B cell (primary cell): ENCODE data around the gene VWA5A. TPM values are rescaled to one million over a fixed set of nuclear protein-coding genes. Genes with fewer than 3 reads are reported as not detected.

Source experiments
- ATAC-seq: fragments of 200-7000 bp; cut with Tn5 transposase; one replicate; pipeline ENCODE4 v1.10.0; 2021; ENCODE audit warnings: low read depth, mild to moderate bottlenecking, moderate number of reproducible peaks, moderate library complexity
- CTCF ChIA-PET: fragments of 350-600 bp; sonication (Branson Sonifier 250); formaldehyde crosslinking; loops from one replicate; lab custom pipeline; 2021; ENCODE audit warnings: antibody characterized with exemption, inconsistent platforms; lab: Charles Lee
- POLR2A ChIA-PET: fragments of 350-600 bp; sonication (Branson Sonifier 250); formaldehyde crosslinking; loops from one replicate; lab custom pipeline; 2021; ENCODE audit warnings: antibody characterized with exemption; lab: Charles Lee
- DNase-seq: peaks from one replicate; pipeline ENCODE4 v3.0.0; 2013
- H2AFZ ChIP-seq: 2 replicates; pipeline ENCODE4 v1.6.1; 2012; ENCODE audit warnings: mild to moderate bottlenecking, low read depth, low read length; ENCODE audit not compliant: insufficient read depth, poor library complexity, severe bottlenecking
- H3K27ac ChIP-seq, 2 donors: 1 replicate in 1 of 2; 2 replicates in 1 of 2; pipeline ENCODE4 v1.5.1; 2012 to 2013; ENCODE audit warnings: low read length in 2 of 2, mild to moderate bottlenecking in 2 of 2, moderate library complexity in 1 of 2
- H3K27me3 ChIP-seq, 4 experiments: fragments of 200-600 bp in 1 of 4; sonication (generic) in 1 of 4; replicated peaks in 1 of 4; 1 replicate in 2 of 4; 2 replicates in 2 of 4; pipeline versions ENCODE4 v1.6.1 to v1.7.0; 2013 to 2016; ENCODE audit warnings: low read length in 3 of 4, mild to moderate bottlenecking in 2 of 4, mixed read lengths in 1 of 4, moderate library complexity in 1 of 4; ENCODE audit not compliant: insufficient read depth in 4 of 4, control insufficient read depth in 3 of 4; ENCODE audit errors: control extremely low read depth in 1 of 4
- H3K36me3 ChIP-seq, 2 experiments: replicated peaks in 1 of 2; 1 replicate in 1 of 2; 2 replicates in 1 of 2; pipeline versions ENCODE4 v1.6.1 to v1.7.1; 2013; ENCODE audit warnings: low read length in 1 of 2; ENCODE audit not compliant: insufficient read depth in 2 of 2, control insufficient read depth in 1 of 2; ENCODE audit errors: control extremely low read depth in 1 of 2, extremely low read depth in 1 of 2
- H3K4me1 ChIP-seq, 2 donors: fragments of 200-600 bp in 1 of 2; sonication (generic) in 1 of 2; 1 replicate in 1 of 2; 2 replicates in 1 of 2; pipeline versions ENCODE4 v1.5.1 to v1.6.1; 2013 to 2017; ENCODE audit warnings: low read length in 2 of 2; ENCODE audit not compliant: control insufficient read depth in 2 of 2, insufficient read depth in 2 of 2
- H3K4me2 ChIP-seq: replicated peaks from 2 replicates; pipeline ENCODE3; 2012; ENCODE audit warnings: mild to moderate bottlenecking, low read depth, low read length; ENCODE audit not compliant: poor library complexity, severe bottlenecking
- H3K4me3 ChIP-seq, 5 experiments: fragments of 200-600 bp in 1 of 5; sonication (generic) in 1 of 5; 1 replicate in 3 of 5; 2 replicates in 2 of 5; pipeline versions ENCODE4 v1.5.1 to v1.7.0; 2011 to 2016; ENCODE audit warnings: low read length in 4 of 5, mild to moderate bottlenecking in 4 of 5, low read depth in 2 of 5, control low read depth in 1 of 5, moderate library complexity in 1 of 5; ENCODE audit not compliant: insufficient read depth in 1 of 5; ENCODE audit errors: control extremely low read depth in 1 of 5, extremely low read depth in 1 of 5
- H3K79me2 ChIP-seq: fragments of 200-600 bp; sonication (generic); one replicate; pipeline ENCODE4 v1.6.0; 2016; ENCODE audit warnings: low read length; ENCODE audit not compliant: control insufficient read depth, insufficient read depth
- H3K9ac ChIP-seq: fragments of 200-600 bp; sonication (generic); 2 replicates; pipeline ENCODE4 v1.6.1; 2017; ENCODE audit warnings: mild to moderate bottlenecking, low read length, moderate library complexity
- H3K9me3 ChIP-seq, 3 donors: one replicate each; pipeline versions ENCODE4 v1.6.1 to v1.7.1; 2013; ENCODE audit warnings: low read length in 2 of 3; ENCODE audit not compliant: control insufficient read depth in 2 of 3, insufficient read depth in 1 of 3; ENCODE audit errors: control extremely low read depth in 1 of 3
- H4K20me1 ChIP-seq: 2 replicates; pipeline ENCODE4 v1.6.0; 2012; ENCODE audit warnings: mild to moderate bottlenecking, low read length; ENCODE audit not compliant: insufficient read depth, control insufficient read depth, poor library complexity, severe bottlenecking
- H3K27ac Mint-ChIP-seq: one replicate; pipeline ENCODE4 v1.8.0; 2021; ENCODE audit warnings: mixed read lengths
- H3K27me3 Mint-ChIP-seq: one replicate; pipeline ENCODE4 v1.8.0; 2021; ENCODE audit warnings: mixed read lengths
- H3K4me1 Mint-ChIP-seq: one replicate; pipeline ENCODE4 v1.8.0; 2021; ENCODE audit warnings: mixed read lengths
- H3K4me3 Mint-ChIP-seq: one replicate; pipeline ENCODE4 v1.8.0; 2021; ENCODE audit warnings: mixed read lengths
- H3K9me3 Mint-ChIP-seq: one replicate; pipeline ENCODE4 v1.8.0; 2022; ENCODE audit warnings: mixed read lengths; ENCODE audit not compliant: insufficient read depth
- CTCF ChIP-seq: fragments of 200-600 bp; IDR thresholded peaks from one replicate; pipeline ENCODE4 v1.8.0; 2022; ENCODE audit warnings: antibody characterized with exemption, mild to moderate bottlenecking
- EZH2 ChIP-seq: IDR thresholded peaks from 2 replicates; pipeline ENCODE4 v1.6.1; 2012; ENCODE audit warnings: borderline replicate concordance, low read depth, mild to moderate bottlenecking, moderate library complexity, low read length; ENCODE audit not compliant: insufficient read depth, poor library complexity, severe bottlenecking
- WGBS: methylation state at CpG from one replicate; pipeline ENCODE4 v1.1.5; 2013; ENCODE audit warnings: missing lambda C conversion rate; ENCODE audit not compliant: insufficient coverage; 5-methylcytosine and 5-hydroxymethylcytosine counted together
- intact Hi-C: fragments of 100-400 bp; cut with micrococcal nuclease; formaldehyde crosslinking; loops from one replicate; pipeline ENCODE4 v1.10.0; 2022
- polyA plus RNA-seq: library from polyadenylated mRNA; depleted of rRNA; stranded (reverse); fragments of >200 nt; gene quantifications from 2 replicates; pipeline ENCODE4 v1.2.3, GENCODE V29; 2012
- total RNA-seq, 2 donors: library from RNA; stranded (reverse); fragments of 120-200 nt in 1 of 2; gene quantifications; 1 replicate in 1 of 2; 2 replicates in 1 of 2; pipeline versions ENCODE4 v1.2.3 to v1.2.4, GENCODE V29; 2013 to 2022

The VWA5A gene
- total and polyA plus RNA-seq, 2 donors (not counting 1 experiment from before 2014, with no cell fraction given) = 4.9 to 6.3 TPM

- Histone ChIP-seq H3K27ac (no peak overlapping the region), H3K79me2 (no peaks in the 10 kb centered on the region), H3K36me3 (no peaks in the 10 kb centered on the region), H3K4me2 (no peak overlapping the region), H3K4me1 (peaks cover 14 to 15% of the 10 kb centered on the region in 2 donors), H3K9me3 (no peaks in the 10 kb centered on the region), H2AFZ (no peak overlapping the region), H3K9ac (no peak overlapping the region), H4K20me1 (no peaks in the 10 kb centered on the region), H3K4me3 (no peak overlapping the region), H3K27me3 (no peaks in the 10 kb centered on the region)
- no peak overlapping the region for H3K4me3 Mint-ChIP-seq
- ATAC-seq (no peak), DNase-seq (no peak)
- no peak overlapping the region for H3K27ac Mint-ChIP-seq
- no peak for TF ChIP-seq EZH2
- TF ChIP-seq CTCF = no peak
- CTCF ChIA-PET = interaction anchor here (1.1 to 2.9 kb wide), 2 partner anchors 10 to 475 kb away, joined by 3 to 10 read pairs; no protein-coding TSS in a partner anchor
- peaks cover 26% of the 10 kb centered on the region for H3K4me1 Mint-ChIP-seq
- peaks cover 5% of the 10 kb centered on the region for H3K27me3 Mint-ChIP-seq
- POLR2A ChIA-PET = no interaction called here
- intact Hi-C loops = no loop called here
- H3K9me3 Mint-ChIP-seq = no peaks in the 10 kb centered on the region
Measured at GRCh38 chr11:124110201-124110600, 5.0 kb upstream of the VWA5A start.

GRCh38 chr11:124113890-124114289, 1.4 kb upstream of the VWA5A start:
- Histone ChIP-seq H3K9me3 (no peaks in the 10 kb centered on the region), H2AFZ (no peak overlapping the region), H3K4me2 (no peak overlapping the region), H3K4me3 (no peak overlapping the region), H3K27ac (no peak overlapping the region), H3K79me2 (no peaks in the 10 kb centered on the region), H4K20me1 (no peaks in the 10 kb centered on the region), H3K4me1 (peaks cover 19 to 28% of the 10 kb centered on the region in 2 donors), H3K27me3 (no peaks in the 10 kb centered on the region), H3K9ac (no peak overlapping the region), H3K36me3 (peaks cover 0 to 8% of the 10 kb centered on the region in 2 experiments)
- ChIA-PET POLR2A (no interaction called here), CTCF (no interaction called here)
- ATAC-seq = no peak
- intact Hi-C loops = no loop called here
- Mint-ChIP-seq H3K9me3 (no peaks in the 10 kb centered on the region), H3K27ac (no peak overlapping the region), H3K27me3 (no peaks in the 10 kb centered on the region), H3K4me1 (peaks cover 28% of the 10 kb centered on the region), H3K4me3 (no peak overlapping the region)
- DNase-seq = no peak
- 33% methylated on average over 1 of the region's 4 CpGs for WGBS
- no peak for TF ChIP-seq CTCF
- TF ChIP-seq EZH2 = no peak
